Fibroblast of skin of left quadriceps (primary cell): ENCODE results near the gene LYVE1.

Experiments
- DNase-seq, 2 experiments: peaks; one replicate each; pipeline ENCODE4 v3.0.0-alpha.2; 2013; ENCODE audit warnings: low read depth in 2 of 2

LYVE1 gene

GRCh38 chr11:10591741-10592140, 23.3 kb upstream of the LYVE1 start:
- DNase-seq: no peak

GRCh38 chr11:10590218-10590915, 21.9 kb upstream of the LYVE1 start:
- DNase-seq: peak; percentile 55 to 69

GRCh38 chr11:10588904-10589303, 20.4 kb upstream of the LYVE1 start:
- no peak for DNase-seq

GRCh38 chr11:10587995-10588394, 19.5 kb upstream of the LYVE1 start:
- no peak for DNase-seq

GRCh38 chr11:10587388-10587787, 18.9 kb upstream of the LYVE1 start:
- DNase-seq: no peak

GRCh38 chr11:10584071-10584501, 15.6 kb upstream of the LYVE1 start:
- DNase-seq: no peak

- DNase-seq: no peak
Measured at GRCh38 chr11:10581481-10582019, 13.1 kb upstream of the LYVE1 start.

GRCh38 chr11:10580623-10581022, 12.2 kb upstream of the LYVE1 start:
- no peak for DNase-seq

GRCh38 chr11:10579700-10580099, 11.2 kb upstream of the LYVE1 start:
- DNase-seq: no peak

GRCh38 chr11:10576035-10576398, 7.6 kb upstream of the LYVE1 start:
- no peak for DNase-seq

GRCh38 chr11:10575346-10576034, 7.0 kb upstream of the LYVE1 start:
- no peak for DNase-seq

- no peak for DNase-seq
Measured at GRCh38 chr11:10573556-10573955, 5.1 kb upstream of the LYVE1 start.

- no peak for DNase-seq
Measured at GRCh38 chr11:10573028-10573427, 4.6 kb upstream of the LYVE1 start.

- DNase-seq: no peak
Measured at GRCh38 chr11:10572533-10572932, 4.1 kb upstream of the LYVE1 start.

- DNase-seq: peak in 1 of 2 experiments; percentile 20
Measured at GRCh38 chr11:10567446-10567845, 1.0 kb downstream of the LYVE1 start.

GRCh38 chr11:10566257-10566957, 2.1 kb downstream of the LYVE1 start:
- DNase-seq: no peak

- no peak for DNase-seq
Measured at GRCh38 chr11:10565493-10565892, 3.0 kb downstream of the LYVE1 start.

GRCh38 chr11:10564696-10565318, 3.7 kb downstream of the LYVE1 start:
- DNase-seq: no peak

- no peak for DNase-seq
Measured at GRCh38 chr11:10564030-10564429, 4.4 kb downstream of the LYVE1 start.

- no peak for DNase-seq
Measured at GRCh38 chr11:10561947-10562346, 6.5 kb downstream of the LYVE1 start.

GRCh38 chr11:10561043-10561818, 7.2 kb downstream of the LYVE1 start:
- no peak for DNase-seq
